Left ventricle myocardium inferior (tissue), 1 donor: ENCODE measurements around the gene PSMD1. TPM values are rescaled to one million over a fixed set of nuclear protein-coding genes. Genes with fewer than 3 reads are reported as not detected.

Source experiments
- DNase-seq: peaks from one replicate; pipeline ENCODE4 v3.0.0-alpha.2; 2020
- H3K27ac ChIP-seq: fragments of 200-600 bp; replicated peaks from 2 replicates; pipeline ENCODE4 v1.8.0; 2021
- H3K27me3 ChIP-seq: fragments of 200-600 bp; 2 replicates; pipeline ENCODE4 v1.8.0; 2021; ENCODE audit warnings: low read depth
- H3K36me3 ChIP-seq: fragments of 200-600 bp; 2 replicates; pipeline ENCODE4 v1.8.0; 2021
- H3K4me1 ChIP-seq: fragments of 200-600 bp; 2 replicates; pipeline ENCODE4 v1.8.0; 2021
- H3K4me3 ChIP-seq: fragments of 200-600 bp; 2 replicates; pipeline ENCODE4 v1.8.0; 2021; ENCODE audit warnings: mild to moderate bottlenecking, moderate library complexity
- H3K9me3 ChIP-seq: fragments of 200-600 bp; replicated peaks from 2 replicates; pipeline ENCODE4 v1.8.0; 2021
- intact Hi-C: fragments of 100-400 bp; cut with micrococcal nuclease; formaldehyde crosslinking; loops from one replicate; pipeline ENCODE4 v1.11.0; 2022
- total RNA-seq: library from RNA; stranded (reverse); fragmentation: NEBNext Ultra II Directional; extraction: Animal tissue kit (Norgen Biotek cat#: 25700); gene quantifications from one replicate; pipeline ENCODE4 v1.2.1, GENCODE V29; 2021
- TF ChIP-seq, protein P1 (sequence below): fragments of 200-600 bp; IDR thresholded peaks from 2 replicates; pipeline ENCODE4 v1.8.0; 2021; ENCODE audit warnings: antibody characterized with exemption, mild to moderate bottlenecking, borderline replicate concordance
- donor health status: DM: no; HTN: yes; CAD: no; lungs with severe emphysema.

PSMD1 gene
- total RNA-seq, 1 donor from 2014 or later = 90.5 TPM

DNA sequence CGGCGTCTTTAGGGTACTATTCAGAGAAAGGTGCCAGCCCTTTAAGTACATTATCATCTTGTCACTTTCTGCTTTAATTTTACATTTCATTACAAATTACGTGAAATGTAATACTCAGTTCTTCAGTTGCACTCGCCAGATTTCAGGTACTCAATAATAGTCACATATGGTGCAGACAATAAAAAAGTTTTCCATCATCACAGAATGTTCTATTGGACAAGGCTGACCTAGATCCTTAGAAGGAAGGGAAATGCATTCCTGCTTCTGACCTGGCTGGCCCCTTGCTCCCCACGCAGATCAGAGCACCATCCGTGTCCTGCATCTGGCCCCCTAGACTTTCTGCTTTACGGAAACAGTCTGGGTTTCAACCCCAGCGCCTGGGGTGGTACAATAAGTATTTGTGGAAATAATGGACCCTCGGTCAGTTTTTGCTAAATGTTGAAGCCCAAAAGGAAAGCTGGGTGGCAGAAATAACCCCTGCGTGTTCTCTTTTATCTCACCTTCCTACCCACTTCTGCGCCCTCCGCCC is 20.0 kb upstream of the PSMD1 start:
- TF ChIP-seq, protein P1, sequence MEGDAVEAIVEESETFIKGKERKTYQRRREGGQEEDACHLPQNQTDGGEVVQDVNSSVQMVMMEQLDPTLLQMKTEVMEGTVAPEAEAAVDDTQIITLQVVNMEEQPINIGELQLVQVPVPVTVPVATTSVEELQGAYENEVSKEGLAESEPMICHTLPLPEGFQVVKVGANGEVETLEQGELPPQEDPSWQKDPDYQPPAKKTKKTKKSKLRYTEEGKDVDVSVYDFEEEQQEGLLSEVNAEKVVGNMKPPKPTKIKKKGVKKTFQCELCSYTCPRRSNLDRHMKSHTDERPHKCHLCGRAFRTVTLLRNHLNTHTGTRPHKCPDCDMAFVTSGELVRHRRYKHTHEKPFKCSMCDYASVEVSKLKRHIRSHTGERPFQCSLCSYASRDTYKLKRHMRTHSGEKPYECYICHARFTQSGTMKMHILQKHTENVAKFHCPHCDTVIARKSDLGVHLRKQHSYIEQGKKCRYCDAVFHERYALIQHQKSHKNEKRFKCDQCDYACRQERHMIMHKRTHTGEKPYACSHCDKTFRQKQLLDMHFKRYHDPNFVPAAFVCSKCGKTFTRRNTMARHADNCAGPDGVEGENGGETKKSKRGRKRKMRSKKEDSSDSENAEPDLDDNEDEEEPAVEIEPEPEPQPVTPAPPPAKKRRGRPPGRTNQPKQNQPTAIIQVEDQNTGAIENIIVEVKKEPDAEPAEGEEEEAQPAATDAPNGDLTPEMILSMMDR = no peak
- H3K4me1 ChIP-seq = peaks cover 5% of the 10 kb centered on the region
- H3K4me3 ChIP-seq = no peak overlapping the region
- H3K27ac ChIP-seq = no peak overlapping the region
- no peak for DNase-seq
- no peaks in the 10 kb centered on the region for H3K36me3 ChIP-seq
- no peaks in the 10 kb centered on the region for H3K9me3 ChIP-seq
- intact Hi-C loops = no loop called here
- peaks cover 95% of the 10 kb centered on the region for H3K27me3 ChIP-seq

DNA sequence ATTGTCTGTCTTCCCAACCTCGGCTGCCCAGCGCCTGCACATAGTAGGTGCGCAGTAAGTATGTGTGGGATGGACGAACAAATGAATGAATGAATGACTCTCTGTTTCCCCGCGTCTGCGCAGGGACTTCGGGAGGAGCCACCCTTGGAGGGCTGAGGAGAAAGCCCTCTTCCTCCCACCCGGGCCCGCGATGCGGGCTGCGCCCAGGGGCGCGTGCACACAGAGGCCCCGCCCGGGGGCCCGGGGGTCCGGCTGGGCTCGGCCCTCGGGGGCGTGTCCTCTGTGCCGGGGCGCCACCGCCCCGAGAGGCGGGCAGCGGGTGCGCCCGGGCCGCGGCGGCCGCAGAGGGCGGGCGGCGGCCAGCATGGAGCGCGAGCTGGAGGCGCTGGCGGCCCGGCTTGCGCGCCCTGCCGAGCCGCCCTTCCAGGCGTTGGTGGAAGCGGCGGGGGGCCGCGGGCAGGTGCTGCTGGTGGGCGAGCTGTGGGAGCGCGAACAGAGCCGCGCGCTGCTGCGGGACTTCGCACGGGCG is 19.4 kb upstream of the PSMD1 start, which contains the start of gene C2orf72:
Gene C2orf72, plus strand, starts transcription at position 322 of the 529 bp plus-strand sequence. Its CDS starts 43 bp downstream, at position 365.
- DNase-seq = no peak
- peaks cover 5% of the 10 kb centered on the region for H3K4me1 ChIP-seq
- TF ChIP-seq, protein P1 = no peak
- H3K27me3 ChIP-seq = peaks cover 95% of the 10 kb centered on the region
- H3K36me3 ChIP-seq = no peaks in the 10 kb centered on the region
- H3K9me3 ChIP-seq = no peaks in the 10 kb centered on the region
- intact Hi-C loops = no loop called here
- H3K27ac ChIP-seq = no peak within 1 kb of the TSS
- H3K4me3 ChIP-seq = peak within 1 kb of the TSS; percentile 49

DNA sequence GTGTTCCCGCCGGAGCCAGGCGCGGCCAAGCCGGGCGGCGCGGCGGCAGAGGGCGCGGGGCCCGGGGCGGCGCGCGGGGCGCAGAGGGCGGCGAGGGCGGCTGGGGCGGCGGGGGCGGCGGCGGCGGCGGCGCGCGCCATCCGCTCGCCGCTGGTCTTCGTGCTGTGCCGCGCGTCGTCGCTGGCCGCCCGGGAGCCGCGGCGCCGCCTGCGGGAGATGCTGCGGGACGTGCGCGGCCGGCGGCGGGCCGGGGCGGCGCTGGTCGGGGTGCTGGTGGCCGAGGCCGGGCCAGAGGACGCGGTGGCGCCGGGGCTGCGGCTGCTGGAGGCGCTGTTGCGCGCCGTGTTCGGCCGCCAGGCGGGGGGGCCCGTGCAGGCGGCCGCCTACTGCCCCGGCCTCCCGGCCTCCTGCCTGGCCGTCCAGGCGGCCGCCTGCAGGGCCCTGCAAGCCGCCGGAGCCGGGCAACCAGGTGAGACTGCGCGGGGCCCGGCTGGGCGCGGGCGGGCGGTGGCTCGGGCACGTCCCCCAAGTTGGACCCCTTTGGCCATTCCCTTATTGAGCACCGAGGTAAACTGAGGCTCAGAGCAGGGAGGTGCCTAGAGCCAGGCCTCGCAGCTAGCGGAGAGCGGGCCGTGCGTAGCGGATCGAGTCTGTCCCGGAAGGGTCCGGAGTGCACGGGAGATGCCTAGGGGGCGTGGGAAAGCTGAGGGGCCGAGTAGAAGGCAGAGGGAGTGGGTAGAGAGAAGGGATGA is 18.8 kb upstream of the PSMD1 start:
- Histone ChIP-seq H3K36me3 (no peaks in the 10 kb centered on the region), H3K27ac (no peak overlapping the region), H3K9me3 (no peaks in the 10 kb centered on the region), H3K4me3 (peak overlapping the region; percentile 49), H3K4me1 (peaks cover 5% of the 10 kb centered on the region), H3K27me3 (peaks cover 95% of the 10 kb centered on the region)
- no peak for DNase-seq
- TF ChIP-seq, protein P1 = no peak
- intact Hi-C loops = no loop called here

DNA sequence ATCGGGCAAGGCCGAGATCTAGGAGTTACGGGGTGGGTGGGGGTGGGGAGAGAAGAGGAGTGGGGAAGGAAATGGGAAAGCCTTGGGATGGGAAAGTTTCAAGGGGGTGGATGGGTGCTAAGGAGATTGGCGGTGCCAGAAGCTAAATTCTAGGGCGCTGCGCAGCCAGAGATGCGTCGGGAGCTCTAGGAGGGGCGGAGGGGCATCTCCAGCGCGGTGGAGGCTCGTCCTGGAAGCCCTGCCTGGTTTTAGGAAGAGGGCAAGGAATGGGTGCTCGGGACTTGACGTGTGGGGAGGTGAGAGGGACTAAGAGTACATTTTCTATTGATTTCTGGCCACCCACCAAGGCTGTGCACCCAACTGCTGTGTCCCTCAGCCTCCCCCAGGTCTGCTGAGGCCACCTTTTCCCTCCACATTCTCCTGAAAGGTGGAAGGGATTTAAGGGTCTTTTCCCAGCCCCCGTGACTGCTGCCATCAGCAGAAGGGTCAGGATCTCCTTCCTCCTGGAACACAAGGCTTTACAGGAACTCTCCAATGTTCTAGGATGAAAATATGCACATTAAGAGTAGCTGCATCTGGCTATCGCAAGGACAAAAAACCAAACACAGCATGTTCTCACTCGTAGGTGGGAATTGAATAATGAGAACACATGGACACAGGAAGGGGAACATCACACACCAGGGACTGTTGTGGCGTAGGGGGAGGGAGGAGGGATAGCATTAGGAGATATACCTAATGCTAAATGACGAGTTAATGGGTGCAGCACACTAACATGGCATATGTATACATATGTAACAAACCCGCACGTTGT is 18.0 kb upstream of the PSMD1 start:
- Histone ChIP-seq H3K36me3 (no peaks in the 10 kb centered on the region), H3K9me3 (no peaks in the 10 kb centered on the region), H3K27me3 (peaks cover 90% of the 10 kb centered on the region), H3K4me3 (peak overlapping the region; percentile 46), H3K4me1 (peaks cover 5% of the 10 kb centered on the region), H3K27ac (no peak overlapping the region)
- no peak for DNase-seq
- TF ChIP-seq, protein P1 = no peak
- intact Hi-C loops = no loop called here

DNA sequence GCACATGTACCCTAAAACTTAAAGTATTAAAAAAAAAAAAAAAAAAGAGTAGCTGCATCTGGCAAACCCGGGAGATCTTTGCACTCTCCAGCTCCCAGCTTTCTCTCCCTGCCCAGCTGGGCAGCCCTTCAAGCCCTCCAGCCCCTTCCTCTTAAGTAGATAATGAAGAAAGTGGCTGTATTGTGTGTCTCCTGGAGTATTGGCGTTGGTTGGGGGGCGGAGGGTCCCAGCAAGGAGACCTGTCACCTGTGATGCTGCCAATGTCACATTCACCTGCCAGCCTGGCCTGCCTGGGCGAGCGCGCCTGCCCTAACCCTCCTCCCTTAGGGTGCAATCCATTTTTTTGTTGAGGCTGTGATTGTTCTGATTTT is 17.4 kb upstream of the PSMD1 start:
- no peak for DNase-seq
- H3K36me3 ChIP-seq = no peaks in the 10 kb centered on the region
- H3K9me3 ChIP-seq = no peaks in the 10 kb centered on the region
- TF ChIP-seq, protein P1 = no peak
- peaks cover 84% of the 10 kb centered on the region for H3K27me3 ChIP-seq
- intact Hi-C loops = no loop called here
- peaks cover 5% of the 10 kb centered on the region for H3K4me1 ChIP-seq
- no peak overlapping the region for H3K27ac ChIP-seq
- no peak overlapping the region for H3K4me3 ChIP-seq
